IMR-90 (cell line): ENCODE results near the gene TUBA1A. TPM values are rescaled to one million over a fixed set of nuclear protein-coding genes. Genes with fewer than 3 reads are reported as not detected.

ENCODE experiments used
- ATAC-seq: fragments of 200-7000 bp; cut with Tn5 transposase; 2 replicates; pipeline ENCODE4 v1.9.1; 2020; ENCODE audit warnings: low read depth, mild to moderate bottlenecking, moderate library complexity
- BruUV-seq: library from RNA; stranded (reverse); fragments of 400-500 nt; replicated peaks from 2 replicates; lab custom pipeline; 2021; lab: Mats Ljungman, UMichigan
- CTCF ChIA-PET: fragments of 300-600 bp; formaldehyde crosslinking; extraction: SDS; loops from one replicate; lab custom pipeline; 2021; ENCODE audit warnings: antibody characterized with exemption; lab: Yijun Ruan, JAX
- POLR2A ChIA-PET: fragments of 300-600 bp; sonication (Branson Sonifier 250); formaldehyde crosslinking; loops from one replicate; lab custom pipeline; 2022; ENCODE audit warnings: antibody characterized with exemption; ENCODE audit not compliant: unreplicated experiment; lab: Charles Lee
- DNase-seq: peaks from one replicate; pipeline ENCODE4 v3.0.0; 2013
- H2AFZ ChIP-seq: replicated peaks from 2 replicates; pipeline ENCODE3; 2013; ENCODE audit warnings: low read length, mild to moderate bottlenecking; ENCODE audit not compliant: poor library complexity
- H2AK5ac ChIP-seq: 2 replicates; pipeline ENCODE4 v1.6.1; 2013; ENCODE audit warnings: low read depth, low read length, inconsistent platforms
- H2AK9ac ChIP-seq: replicated peaks from 2 replicates; pipeline ENCODE3; 2013; ENCODE audit warnings: mild to moderate bottlenecking, low read depth, low read length, moderate library complexity; ENCODE audit not compliant: poor library complexity
- H2BK120ac ChIP-seq: 2 replicates; pipeline ENCODE4 v1.6.1; 2013; ENCODE audit warnings: low read depth, low read length, inconsistent platforms
- H2BK15ac ChIP-seq: 3 replicates; pipeline ENCODE4 v1.6.1; 2013; ENCODE audit warnings: low read depth, low read length, inconsistent platforms
- H2BK20ac ChIP-seq: 2 replicates; pipeline ENCODE4 v1.6.1; 2013; ENCODE audit warnings: low read depth, mild to moderate bottlenecking, inconsistent platforms, low read length, moderate library complexity
- H2BK5ac ChIP-seq: 2 replicates; pipeline ENCODE4 v1.6.1; 2013; ENCODE audit warnings: mild to moderate bottlenecking, low read depth, low read length, inconsistent platforms; ENCODE audit not compliant: poor library complexity, severe bottlenecking
- H3K14ac ChIP-seq: replicated peaks from 2 replicates; pipeline ENCODE4 v1.6.1; 2013; ENCODE audit warnings: low read depth, low read length, inconsistent platforms
- H3K18ac ChIP-seq: 2 replicates; pipeline ENCODE4 v1.6.1; 2013; ENCODE audit warnings: low read depth, low read length, control low read depth
- H3K23ac ChIP-seq: 2 replicates; pipeline ENCODE4 v1.6.1; 2013; ENCODE audit warnings: low read depth, low read length, inconsistent platforms
- H3K27ac ChIP-seq: 2 replicates; pipeline ENCODE4 v1.5.1; 2013; ENCODE audit warnings: mild to moderate bottlenecking, control low read depth, low read length; ENCODE audit not compliant: insufficient read depth
- H3K27me3 ChIP-seq: 2 replicates; pipeline ENCODE4 v1.6.1; 2013; ENCODE audit warnings: low read length; ENCODE audit not compliant: control insufficient read depth, insufficient read depth
- H3K36me3 ChIP-seq: 2 replicates; pipeline ENCODE4 v1.6.1; 2013; ENCODE audit warnings: low read length, mixed read lengths; ENCODE audit not compliant: control insufficient read depth, insufficient read depth
- H3K4ac ChIP-seq: 2 replicates; pipeline ENCODE4 v1.6.1; 2013; ENCODE audit warnings: low read depth, low read length, inconsistent platforms
- H3K4me1 ChIP-seq: 2 replicates; pipeline ENCODE4 v1.6.1; 2013; ENCODE audit warnings: low read length, mixed read lengths; ENCODE audit not compliant: control insufficient read depth, insufficient read depth
- H3K4me2 ChIP-seq: 2 replicates; pipeline ENCODE4 v1.6.1; 2013; ENCODE audit warnings: low read depth, mild to moderate bottlenecking, control low read depth, low read length, moderate library complexity
- H3K4me3 ChIP-seq: 2 replicates; pipeline ENCODE4 v1.5.1; 2013; ENCODE audit warnings: low read depth, mild to moderate bottlenecking, control low read depth, low read length, moderate library complexity; ENCODE audit not compliant: insufficient read depth
- H3K56ac ChIP-seq: 2 replicates; pipeline ENCODE4 v1.6.1; 2013; ENCODE audit warnings: low read length, inconsistent platforms; ENCODE audit not compliant: insufficient read depth; ENCODE audit errors: extremely low read depth
- H3K79me1 ChIP-seq, 2 experiments: 2 replicates each; pipeline ENCODE4 v1.6.1; 2013; ENCODE audit warnings: low read length in 2 of 2, inconsistent platforms in 1 of 2, low read depth in 1 of 2
- H3K9ac ChIP-seq: 2 replicates; pipeline ENCODE4 v1.6.1; 2013; ENCODE audit warnings: low read depth, low read length, control low read depth
- H3K9me1 ChIP-seq: 2 replicates; pipeline ENCODE4 v1.6.1; 2013; ENCODE audit warnings: low read length, inconsistent platforms; ENCODE audit not compliant: insufficient read depth
- H3K9me3 ChIP-seq: 2 replicates; pipeline ENCODE4 v1.6.1; 2013; ENCODE audit warnings: low read length; ENCODE audit not compliant: control insufficient read depth, insufficient read depth
- H4K20me1 ChIP-seq: 2 replicates; pipeline ENCODE4 v1.6.1; 2013; ENCODE audit warnings: low read length, inconsistent platforms; ENCODE audit not compliant: insufficient read depth
- H4K5ac ChIP-seq: 2 replicates; pipeline ENCODE4 v1.6.1; 2013; ENCODE audit warnings: mild to moderate bottlenecking, low read depth, low read length, control low read depth
- H4K8ac ChIP-seq, 2 experiments: 2 replicates each; pipeline ENCODE4 v1.6.1; 2013; ENCODE audit warnings: low read depth in 2 of 2, low read length in 2 of 2, control low read depth in 1 of 2, inconsistent platforms in 1 of 2
- H4K91ac ChIP-seq: 2 replicates; pipeline ENCODE4 v1.6.1; 2013; ENCODE audit warnings: low read depth, low read length, inconsistent platforms; ENCODE audit not compliant: insufficient read depth
- BHLHE40 ChIP-seq: fragments of 150-350 bp; IDR thresholded peaks from 2 replicates; pipeline ENCODE4 v1.6.1; 2016; ENCODE audit warnings: mild to moderate bottlenecking, low read depth, low read length
- CEBPB ChIP-seq: IDR thresholded peaks from 2 replicates; pipeline ENCODE4 v1.6.1; 2012; ENCODE audit warnings: low read depth, low read length, improper control_type of control experiment
- CHD1 ChIP-seq: IDR thresholded peaks from 2 replicates; pipeline ENCODE4 v1.6.1; 2012; ENCODE audit warnings: low read depth, low read length, improper control_type of control experiment
- CTCF ChIP-seq: conservative IDR thresholded peaks from 2 replicates; pipeline ENCODE4 v1.5.1; 2012; ENCODE audit warnings: mild to moderate bottlenecking, low read depth, low read length, improper control_type of control experiment
- ELK1 ChIP-seq: fragments of 150-350 bp; IDR thresholded peaks from 2 replicates; pipeline ENCODE4 v1.6.1; 2016; ENCODE audit warnings: low read depth, mild to moderate bottlenecking, low read length, moderate library complexity, borderline replicate concordance
- FOS ChIP-seq: fragments of 150-350 bp; IDR thresholded peaks from 2 replicates; pipeline ENCODE4 v1.6.1; 2016; ENCODE audit warnings: low read depth, low read length
- MAFK ChIP-seq: IDR thresholded peaks from 2 replicates; pipeline ENCODE4 v1.6.1; 2012; ENCODE audit warnings: low read depth, low read length, improper control_type of control experiment
- MAZ ChIP-seq: IDR thresholded peaks from 2 replicates; pipeline ENCODE4 v1.6.1; 2012; ENCODE audit warnings: low read depth, mild to moderate bottlenecking, low read length, improper control_type of control experiment, moderate library complexity, borderline replicate concordance
- MXI1 ChIP-seq: IDR thresholded peaks from 2 replicates; pipeline ENCODE4 v1.6.1; 2012; ENCODE audit warnings: low read depth, mild to moderate bottlenecking, low read length, moderate library complexity, borderline replicate concordance
- NFE2L2 ChIP-seq: fragments of 150-350 bp; IDR thresholded peaks from 2 replicates; pipeline ENCODE4 v1.6.1; 2016; ENCODE audit warnings: low read depth, mild to moderate bottlenecking, low read length
- POLR2A ChIP-seq: IDR thresholded peaks from 2 replicates; pipeline ENCODE4 v1.6.1; 2012; ENCODE audit warnings: mild to moderate bottlenecking, low read depth, low read length
- RAD21 ChIP-seq: IDR thresholded peaks from 2 replicates; pipeline ENCODE4 v1.6.1; 2012; ENCODE audit warnings: low read length, improper control_type of control experiment
- RCOR1 ChIP-seq: IDR thresholded peaks from 2 replicates; pipeline ENCODE4 v1.6.1; 2012; ENCODE audit warnings: mild to moderate bottlenecking, low read length, improper control_type of control experiment; ENCODE audit not compliant: insufficient replicate concordance
- SMC3 ChIP-seq: fragments of 150-350 bp; IDR thresholded peaks from 2 replicates; pipeline ENCODE4 v1.6.1; 2016; ENCODE audit warnings: low read depth, mild to moderate bottlenecking, antibody characterized with exemption, low read length, moderate library complexity
- WGBS, 2 experiments: methylation state at CpG; one replicate each; pipeline versions ENCODE4 v1.1.5 to v1.1.7; 2013; ENCODE audit warnings: missing lambda C conversion rate in 2 of 2; ENCODE audit not compliant: insufficient read length in 1 of 2; ENCODE audit errors: extremely low coverage in 2 of 2; 5-methylcytosine and 5-hydroxymethylcytosine counted together
- dilution Hi-C: fragments of 300-500 bp; cut with HindIII; formaldehyde crosslinking; loops from one replicate; pipeline ENCODE4 v1.14.3; 2018; ENCODE audit warnings: low sequenced_read_pairs; ENCODE audit not compliant: unreplicated experiment
- in situ Hi-C: fragments of 300-500 bp; cut with MboI; formaldehyde crosslinking; loops from 3 replicates; pipeline ENCODE4 v1.14.3; 2019; ENCODE audit warnings: low sequenced_read_pairs, inconsistent platforms, mixed read lengths
- intact Hi-C: fragments of 100-400 bp; cut with micrococcal nuclease; formaldehyde crosslinking; loops from 2 replicates; pipeline ENCODE4 v1.10.0; 2022
- polyA plus RNA-seq, 3 experiments: library from polyadenylated mRNA; depleted of rRNA; stranded (reverse); fragments of >200 nt; gene quantifications; 2 replicates each; pipeline ENCODE4 v1.2.3, GENCODE V29; 2012; ENCODE audit warnings: low replicate concordance in 1 of 3
- total RNA-seq: library from RNA; depleted of rRNA; stranded (reverse); fragments of >200 nt; gene quantifications from 2 replicates; pipeline ENCODE4 v1.2.3, GENCODE V29; 2012

TUBA1A gene
- total and polyA plus RNA-seq, 2 of the 4 experiments (the other 2 are of a cell fraction), result 2,105 to 2,832 TPM

DNA sequence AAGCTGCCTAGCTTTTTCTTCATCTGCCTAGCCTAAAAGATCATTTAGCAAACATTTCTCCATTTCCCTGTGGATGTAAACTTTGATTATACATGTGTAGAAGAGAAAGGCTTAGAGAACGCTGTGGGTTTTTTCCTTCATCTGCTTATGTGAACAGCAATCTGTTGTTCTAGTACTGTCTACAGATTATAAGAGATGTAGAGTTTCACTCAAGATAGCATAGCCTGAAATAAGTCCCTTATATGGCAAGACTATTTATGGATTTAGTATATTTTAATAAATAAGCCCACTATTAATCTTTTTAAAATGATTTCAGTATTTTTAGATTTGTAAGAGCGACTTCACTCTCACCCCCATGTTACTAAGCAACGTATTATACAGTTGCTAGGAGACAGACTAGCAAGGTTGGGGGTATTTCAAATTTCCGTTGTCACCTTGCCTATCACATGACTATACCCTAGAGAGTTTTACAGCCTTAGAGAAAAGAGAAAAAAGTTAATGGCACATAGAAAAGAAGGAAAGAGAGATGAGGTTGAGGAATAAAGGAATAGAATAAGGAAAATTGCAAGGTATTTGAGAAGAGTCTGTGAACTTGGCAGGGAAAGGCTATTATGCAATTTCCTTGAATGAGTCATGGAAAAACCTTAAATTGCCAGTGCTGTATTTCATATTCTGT is 12.2 kb upstream of the TUBA1A start:
- no CpG with 5 or more reads among the region's 4 CpGs for WGBS, 2 experiments
- TF ChIP-seq CTCF, result no peak
- no peak for TF ChIP-seq RAD21
- TF ChIP-seq MXI1, result no peak
- TF ChIP-seq MAZ, result 0 out of 2 replicates have a peak, but pooled peaks have one; percentile 28
- TF ChIP-seq NFE2L2, result no peak
- TF ChIP-seq ELK1, result no peak
- TF ChIP-seq FOS, result peak; percentile 79; the same call in 1 of the 2 replicates
- TF ChIP-seq SMC3, result no peak
- TF ChIP-seq CEBPB, result peak; percentile 98
- no peak for TF ChIP-seq CHD1
- TF ChIP-seq RCOR1, result no peak
- TF ChIP-seq POLR2A, result 0 out of 2 replicates have a peak, but pooled peaks have one; percentile 7
- TF ChIP-seq MAFK, result no peak
- no peak for TF ChIP-seq BHLHE40

More for the DNA sequence above, 12.2 kb upstream of the TUBA1A start:
- peak overlapping the region; percentile 40; the same call in 1 of the 2 replicates for H3K4me3 ChIP-seq
- in situ Hi-C loops, result no loop called here
- peaks cover 8% of the 10 kb centered on the region for H3K9me1 ChIP-seq
- H3K9ac ChIP-seq, result no peak overlapping the region
- peak overlapping the region; percentile 39; the same call in 1 of the 2 replicates for H4K5ac ChIP-seq
- H3K4me2 ChIP-seq, result peak overlapping the region; percentile 99; the same call in 1 of the 2 replicates
- peak; percentile 71 for ATAC-seq
- no peak overlapping the region for H4K91ac ChIP-seq
- H2BK120ac ChIP-seq, result peak overlapping the region; percentile 53; the same call in 1 of the 2 replicates
- H2AFZ ChIP-seq, result no peak overlapping the region
- 0 out of 2 replicates have a peak overlapping the region, but pooled peaks have one; percentile 16 for H3K56ac ChIP-seq
- no peak overlapping the region for H3K23ac ChIP-seq
- peaks cover 0 to 7% of the 10 kb centered on the region in 2 experiments; a peak in 2 of 4 replicates for H3K79me1 ChIP-seq
- no peaks in the 10 kb centered on the region for H3K36me3 ChIP-seq
- H4K8ac ChIP-seq, result 0 out of 4 replicates have a peak overlapping the region, but pooled peaks of 1 of the 2 experiments have one; percentile 11
- peaks cover 8% of the 10 kb centered on the region for H3K4me1 ChIP-seq
- no peak overlapping the region for H2BK15ac ChIP-seq
- ChIA-PET CTCF (no interaction called here), POLR2A (interaction anchor here (0.7 to 1.5 kb wide), 3 partner anchors 12 to 109 kb away, joined by 4 to 6 read pairs (median 5); partner anchors contain the start of gene TUBA1A)
- no peak overlapping the region for H2AK9ac ChIP-seq
- peak overlapping the region; percentile 84; the same call in 1 of the 2 replicates for H3K18ac ChIP-seq
- 0 out of 2 replicates have a peak overlapping the region, but pooled peaks have one; percentile 54 for H3K14ac ChIP-seq
- peak overlapping the region; percentile 39; the same call in 1 of the 2 replicates for H3K4ac ChIP-seq
- peak overlapping the region; percentile 56; the same call in 1 of the 2 replicates for H3K27ac ChIP-seq
- H2BK5ac ChIP-seq, result peak overlapping the region; percentile 86
- no peaks in the 10 kb centered on the region for H4K20me1 ChIP-seq
- DNase-seq, result peak; percentile 89
- no peak overlapping the region for H2AK5ac ChIP-seq
- dilution Hi-C loops, result no loop called here
- intact Hi-C loops, result loop anchor here (1.0 kb wide), 1 partner anchor 12 kb away; no protein-coding TSS in a partner anchor
- H3K27me3 ChIP-seq, result no peaks in the 10 kb centered on the region
- H3K9me3 ChIP-seq, result no peaks in the 10 kb centered on the region
- no TSS peak for BruUV-seq
- peak overlapping the region; percentile 76; the same call in 1 of the 2 replicates for H2BK20ac ChIP-seq
